Ishikawa (cell line): Measurements from ENCODE around the gene LRRC8E.

Experiments
- CEBPB ChIP-seq: IDR thresholded peaks from 2 replicates; pipeline ENCODE4 v1.6.1; 2012
- CREB1 ChIP-seq: IDR thresholded peaks from 2 replicates; pipeline ENCODE4 v1.6.1; 2012; ENCODE audit warnings: low read depth
- EGR1 ChIP-seq: IDR thresholded peaks from 2 replicates; pipeline ENCODE4 v1.6.1; 2012
- EP300 ChIP-seq: IDR thresholded peaks from 2 replicates; pipeline ENCODE4 v1.6.1; 2012; ENCODE audit warnings: borderline replicate concordance
- FOXM1 ChIP-seq: IDR thresholded peaks from 2 replicates; pipeline ENCODE4 v1.6.1; 2012; ENCODE audit warnings: low read depth, borderline replicate concordance
- MAX ChIP-seq: IDR thresholded peaks from 2 replicates; pipeline ENCODE4 v1.6.1; 2012
- NFIC ChIP-seq: IDR thresholded peaks from 2 replicates; pipeline ENCODE4 v1.6.1; 2012
- RAD21 ChIP-seq: IDR thresholded peaks from 2 replicates; pipeline ENCODE4 v1.6.1; 2012; ENCODE audit warnings: low read depth
- REST ChIP-seq: IDR thresholded peaks from 2 replicates; pipeline ENCODE4 v1.6.1; 2012; ENCODE audit warnings: low read depth, mild to moderate bottlenecking
- TAF1 ChIP-seq: IDR thresholded peaks from 2 replicates; pipeline ENCODE4 v1.6.1; 2012; ENCODE audit warnings: low read depth, mild to moderate bottlenecking
- TCF12 ChIP-seq: IDR thresholded peaks from 2 replicates; pipeline ENCODE4 v1.6.1; 2012; ENCODE audit warnings: low read depth
- TEAD4 ChIP-seq: IDR thresholded peaks from 2 replicates; pipeline ENCODE4 v1.6.1; 2012
- USF1 ChIP-seq: IDR thresholded peaks from 2 replicates; pipeline ENCODE4 v1.6.1; 2012
- YY1 ChIP-seq: IDR thresholded peaks from 2 replicates; pipeline ENCODE4 v1.6.1; 2012; ENCODE audit warnings: low read depth
- ZBTB7A ChIP-seq: IDR thresholded peaks from 2 replicates; pipeline ENCODE4 v1.6.1; 2012; ENCODE audit warnings: low read depth

LRRC8E gene

GRCh38 chr19:7856109-7856591, 32.2 kb upstream of the LRRC8E start:
- no peak for TF ChIP-seq TAF1
- TF ChIP-seq REST: no peak
- TF ChIP-seq TCF12: no peak
- TF ChIP-seq CREB1: no peak

GRCh38 chr19:7856679-7857663, 31.3 kb upstream of the LRRC8E start:
- TF ChIP-seq EGR1: no peak

GRCh38 chr19:7857727-7858108, 30.6 kb upstream of the LRRC8E start:
- TF ChIP-seq ZBTB7A (no peak), EGR1 (no peak), CEBPB (no peak), RAD21 (no peak), REST (no peak), TAF1 (no peak), USF1 (no peak), MAX (no peak), YY1 (no peak), NFIC (no peak), EP300 (no peak), TCF12 (no peak), CREB1 (no peak), FOXM1 (no peak), TEAD4 (no peak)

- TF ChIP-seq REST (no peak), TAF1 (no peak), YY1 (no peak), CREB1 (no peak), MAX (no peak), EGR1 (no peak), USF1 (no peak), ZBTB7A (no peak), CEBPB (no peak), EP300 (no peak), TEAD4 (no peak), RAD21 (no peak), NFIC (no peak), FOXM1 (no peak), TCF12 (no peak)
These were observed 30.1 kb upstream of the LRRC8E start for GRCh38 chr19:7858109-7858770.
